Cardiac fibroblast (primary cell): ENCODE results near the gene CHCHD6.
A peak's percentile ranks its signal among the peaks of the same experiment; 100 is the strongest.

Source experiments
- DNase-seq, 2 donors: peaks; one replicate each; pipeline versions ENCODE4 v3.0.0 to v3.0.0-alpha.2; 2010; ENCODE audit warnings: low read depth in 2 of 2
- H3K4me3 ChIP-seq, 2 donors: replicated peaks in 1 of 2; 1 replicate in 1 of 2; 2 replicates in 1 of 2; pipeline ENCODE4 v1.5.1; 2011; ENCODE audit warnings: low read depth in 2 of 2, low read length in 2 of 2, mild to moderate bottlenecking in 2 of 2, moderate library complexity in 1 of 2
- TF ChIP-seq, protein P1 (sequence below): IDR thresholded peaks from one replicate; pipeline ENCODE4 v1.5.1; 2011; ENCODE audit warnings: low read depth, mild to moderate bottlenecking, low read length, inconsistent platforms

The CHCHD6 gene

GRCh38 chr3:127001486-127002194 lies 297.6 kb downstream of the CHCHD6 start:
- TF ChIP-seq, protein P1, sequence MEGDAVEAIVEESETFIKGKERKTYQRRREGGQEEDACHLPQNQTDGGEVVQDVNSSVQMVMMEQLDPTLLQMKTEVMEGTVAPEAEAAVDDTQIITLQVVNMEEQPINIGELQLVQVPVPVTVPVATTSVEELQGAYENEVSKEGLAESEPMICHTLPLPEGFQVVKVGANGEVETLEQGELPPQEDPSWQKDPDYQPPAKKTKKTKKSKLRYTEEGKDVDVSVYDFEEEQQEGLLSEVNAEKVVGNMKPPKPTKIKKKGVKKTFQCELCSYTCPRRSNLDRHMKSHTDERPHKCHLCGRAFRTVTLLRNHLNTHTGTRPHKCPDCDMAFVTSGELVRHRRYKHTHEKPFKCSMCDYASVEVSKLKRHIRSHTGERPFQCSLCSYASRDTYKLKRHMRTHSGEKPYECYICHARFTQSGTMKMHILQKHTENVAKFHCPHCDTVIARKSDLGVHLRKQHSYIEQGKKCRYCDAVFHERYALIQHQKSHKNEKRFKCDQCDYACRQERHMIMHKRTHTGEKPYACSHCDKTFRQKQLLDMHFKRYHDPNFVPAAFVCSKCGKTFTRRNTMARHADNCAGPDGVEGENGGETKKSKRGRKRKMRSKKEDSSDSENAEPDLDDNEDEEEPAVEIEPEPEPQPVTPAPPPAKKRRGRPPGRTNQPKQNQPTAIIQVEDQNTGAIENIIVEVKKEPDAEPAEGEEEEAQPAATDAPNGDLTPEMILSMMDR: peak; percentile 8
- H3K4me3 ChIP-seq: no peak overlapping the region
- DNase-seq: no peak

GRCh38 chr3:127002195-127003174 lies 298.4 kb downstream of the CHCHD6 start:
- peak overlapping the region in 1 of 2 donors; percentile 28 for H3K4me3 ChIP-seq
- TF ChIP-seq, protein P1: peak; percentile 47
- DNase-seq: peak; percentile 93 to 95

- H3K4me3 ChIP-seq: no peak overlapping the region
- TF ChIP-seq, protein P1: no peak
- no peak for DNase-seq
Observed at GRCh38 chr3:127003175-127003555, 299.1 kb downstream of the CHCHD6 start.

- DNase-seq: no peak
- TF ChIP-seq, protein P1: no peak
- no peak overlapping the region for H3K4me3 ChIP-seq
Observed at GRCh38 chr3:127003601-127004280, 299.7 kb downstream of the CHCHD6 start.

DNA sequence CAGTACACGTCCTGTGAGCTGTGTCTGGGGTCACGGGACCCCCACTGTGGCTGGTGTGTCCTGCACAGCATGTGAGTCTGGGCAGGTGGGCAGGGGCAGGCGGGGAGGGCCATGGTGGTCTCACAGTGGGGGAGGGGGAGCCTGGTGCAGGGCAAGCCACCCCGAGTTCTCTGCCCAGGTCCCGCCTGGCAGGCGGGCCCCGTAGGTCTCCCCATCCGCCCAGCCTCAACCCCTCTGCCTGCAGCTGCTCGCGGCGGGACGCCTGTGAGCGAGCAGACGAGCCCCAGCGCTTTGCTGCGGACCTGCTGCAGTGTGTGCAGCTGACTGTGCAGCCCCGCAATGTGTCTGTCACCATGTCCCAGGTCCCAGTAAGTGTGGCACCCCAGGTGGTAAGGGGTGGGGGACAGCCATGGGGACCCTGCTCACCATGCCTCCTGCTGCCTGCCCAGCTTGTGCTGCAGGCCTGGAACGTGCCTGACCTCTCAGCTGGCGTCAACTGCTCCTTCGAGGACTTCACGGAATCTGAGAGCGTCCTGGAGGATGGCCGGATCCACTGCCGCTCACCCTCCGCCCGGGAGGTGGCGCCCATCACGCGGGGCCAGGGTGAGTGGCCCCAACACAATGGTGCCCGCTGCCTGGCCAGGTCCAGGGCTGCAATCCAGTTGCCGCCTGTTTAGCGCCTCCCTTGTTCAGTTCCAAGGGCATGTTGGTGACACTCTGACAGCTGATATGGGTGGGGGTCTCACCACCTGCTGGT lies 300.8 kb downstream of the CHCHD6 start:
- TF ChIP-seq, protein P1: no peak
- no peak overlapping the region for H3K4me3 ChIP-seq
- DNase-seq: no peak
